HFF-Myc (cell line): Measurements from ENCODE around the gene AMD1.

Source experiments
- DNase-seq: peaks from one replicate; pipeline ENCODE4 v3.0.0-alpha.2; 2011; ENCODE audit warnings: low read depth; ENCODE audit errors: extremely low read depth
- H3K4me3 ChIP-seq: replicated peaks from 2 replicates; pipeline ENCODE4 v1.5.1; 2011; ENCODE audit warnings: low read depth, mild to moderate bottlenecking, control low read depth, low read length
- CTCF ChIP-seq: IDR thresholded peaks from 2 replicates; pipeline ENCODE4 v1.5.1; 2012; ENCODE audit warnings: mild to moderate bottlenecking, low read depth, low read length, control low read depth; ENCODE audit errors: missing control alignments

The AMD1 gene

GRCh38 chr6:110859335-110859792 lies 15.2 kb upstream of the AMD1 start:
- no peak for DNase-seq
- H3K4me3 ChIP-seq: no peak overlapping the region
- TF ChIP-seq CTCF: no peak

DNA sequence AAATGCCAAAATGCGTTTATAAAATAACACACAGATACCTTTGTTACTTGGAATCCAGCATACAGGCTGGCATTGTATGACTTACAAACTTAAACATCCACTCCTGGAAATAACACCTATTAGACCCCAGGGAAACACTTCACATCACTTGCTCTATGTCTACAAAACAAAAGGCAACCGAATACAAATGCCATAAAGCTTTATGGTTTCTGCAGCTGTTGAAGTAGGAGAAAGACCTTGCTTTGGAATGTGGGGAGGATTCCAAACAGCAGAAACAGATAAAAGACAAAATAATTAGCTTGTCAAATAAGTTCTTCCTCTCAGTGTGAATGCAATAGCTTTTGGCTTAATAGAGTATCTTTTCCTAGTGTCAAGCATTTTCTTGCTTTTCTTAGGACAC lies 9.8 kb upstream of the AMD1 start:
- no peak for TF ChIP-seq CTCF
- no peak for DNase-seq
- no peak overlapping the region for H3K4me3 ChIP-seq

GRCh38 chr6:110874880-110875547 lies 429 bp downstream of the AMD1 start:
- TF ChIP-seq CTCF: no peak
- no peak for DNase-seq
- H3K4me3 ChIP-seq: peak overlapping the region; percentile 79

DNA sequence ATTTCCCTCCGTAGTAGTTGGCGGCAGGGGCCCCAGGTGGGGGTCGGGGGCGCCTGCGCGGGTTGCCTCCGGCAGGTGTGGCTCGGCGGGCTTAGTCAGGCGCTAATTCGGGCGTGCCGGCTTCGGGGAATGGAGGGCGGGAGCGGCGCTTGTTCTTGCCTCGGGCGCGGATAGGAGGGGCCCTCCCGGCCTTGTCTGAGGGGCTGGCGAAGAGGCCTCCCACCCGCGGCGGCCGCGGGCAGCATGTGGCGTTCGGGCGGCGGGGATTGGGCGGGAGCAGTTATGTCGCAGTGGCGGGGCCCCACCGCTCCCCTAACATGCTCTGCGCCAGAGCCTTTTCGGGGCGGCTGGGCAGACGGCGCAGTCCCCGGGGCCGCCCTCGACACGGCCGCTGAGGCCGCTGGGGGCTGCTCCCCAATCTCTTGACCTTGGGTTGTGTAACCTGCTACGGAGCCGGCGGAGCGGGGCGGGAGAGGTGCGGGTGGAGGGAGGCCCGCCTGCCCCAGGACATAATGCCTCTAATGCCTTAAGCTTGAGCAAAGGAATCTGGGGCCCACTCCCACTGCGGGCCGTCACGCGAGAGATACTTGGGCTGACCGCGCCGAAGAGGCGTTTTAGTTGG lies 1.1 kb downstream of the AMD1 start:
- no peak for TF ChIP-seq CTCF
- peak overlapping the region; percentile 79 for H3K4me3 ChIP-seq
- DNase-seq: no peak

GRCh38 chr6:110876170-110876773 lies 1.7 kb downstream of the AMD1 start:
- peak overlapping the region; percentile 79 for H3K4me3 ChIP-seq
- no peak for TF ChIP-seq CTCF
- DNase-seq: peak; percentile 67

GRCh38 chr6:110876806-110877564 lies 2.4 kb downstream of the AMD1 start:
- TF ChIP-seq CTCF: no peak
- no peak for DNase-seq
- H3K4me3 ChIP-seq: peak overlapping the region; percentile 79
